CD4-positive, alpha-beta T cell treated with Interleukin-17A for 1 hour (primary cell): ENCODE data around the gene PRICKLE4.

Source experiments
- DNase-seq: peaks from one replicate; pipeline ENCODE4 v3.0.0-alpha.2; 2020

Gene PRICKLE4, protein sequence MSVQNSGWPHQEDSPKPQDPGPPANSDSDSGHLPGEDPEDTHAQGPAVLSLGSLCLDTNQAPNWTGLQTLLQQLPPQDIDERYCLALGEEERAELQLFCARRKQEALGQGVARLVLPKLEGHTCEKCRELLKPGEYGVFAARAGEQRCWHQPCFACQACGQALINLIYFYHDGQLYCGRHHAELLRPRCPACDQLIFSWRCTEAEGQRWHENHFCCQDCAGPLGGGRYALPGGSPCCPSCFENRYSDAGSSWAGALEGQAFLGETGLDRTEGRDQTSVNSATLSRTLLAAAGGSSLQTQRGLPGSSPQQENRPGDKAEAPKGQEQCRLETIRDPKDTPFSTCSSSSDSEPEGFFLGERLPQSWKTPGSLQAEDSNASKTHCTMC

DNA sequence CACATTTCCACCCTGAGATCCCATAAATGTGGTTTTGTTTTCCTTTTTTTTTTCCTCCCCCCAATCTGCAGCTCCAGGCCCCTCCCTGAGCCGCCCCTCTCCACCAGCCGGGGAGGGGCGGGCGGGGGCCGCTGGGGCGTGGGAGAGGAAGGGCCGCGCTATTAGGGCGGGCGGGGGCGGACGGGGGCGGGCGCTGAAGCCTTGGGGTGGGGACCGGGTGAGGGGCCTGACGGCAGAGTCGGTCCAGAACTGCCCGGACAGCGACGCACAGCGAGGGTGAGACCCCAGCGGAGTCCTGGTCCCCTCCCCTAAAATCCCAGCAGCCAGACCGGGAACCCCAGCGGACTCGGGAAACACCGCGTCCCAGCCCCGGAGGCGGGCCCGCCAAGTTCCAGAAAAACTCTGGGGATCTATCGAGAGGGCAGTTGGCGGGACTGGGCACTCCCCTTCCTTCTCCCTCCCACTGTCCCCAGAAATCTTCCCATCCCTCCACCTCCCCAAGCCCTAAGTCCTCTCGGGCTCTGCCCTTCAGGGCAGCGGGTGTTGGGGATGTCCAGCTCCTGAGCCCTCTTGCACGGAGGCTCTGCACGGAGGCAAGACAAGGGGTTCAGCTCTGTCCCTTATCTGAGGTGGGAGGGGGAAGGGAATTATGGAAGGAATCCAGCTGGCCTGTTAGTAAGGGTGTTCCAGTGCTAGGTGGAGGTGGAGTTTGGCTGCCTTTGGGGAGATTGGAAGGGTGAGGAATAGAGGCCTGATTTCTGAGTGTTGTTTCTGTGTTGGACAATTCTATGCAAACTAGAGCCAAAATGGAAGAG lies at the start of gene PRICKLE4:
Gene PRICKLE4 (plus strand): TSS at position 232 of the 815 bp plus-strand sequence. CDS start 2,692 bp downstream, outside the sequence.
- no peak for DNase-seq

DNA sequence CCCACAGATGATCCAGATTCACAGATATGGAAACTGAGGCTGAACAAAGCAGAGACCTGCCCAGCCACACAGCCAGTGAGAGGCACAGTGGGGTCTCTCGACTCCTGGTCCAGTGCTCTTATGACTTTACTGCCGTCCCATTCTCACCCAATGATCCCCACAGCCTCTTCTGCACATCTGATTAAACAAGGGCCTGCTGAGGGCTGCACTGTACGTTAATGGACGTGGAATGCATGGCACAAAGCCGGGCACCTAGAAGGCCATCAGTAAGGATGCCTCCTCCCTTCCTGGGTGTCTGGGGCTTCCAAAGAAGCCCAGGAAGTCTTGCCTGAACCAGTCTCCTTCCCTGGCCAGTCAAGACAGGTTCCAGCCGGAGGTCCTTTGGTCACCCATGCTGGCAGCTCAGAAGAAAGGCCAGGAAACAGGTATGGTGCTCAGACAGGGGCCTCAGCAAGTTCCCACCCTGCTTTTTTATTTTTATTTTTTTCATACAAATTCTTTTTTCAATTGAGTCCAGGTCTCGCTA lies 49.0 kb upstream of the PRICKLE4 start:
- DNase-seq, result no peak

DNA sequence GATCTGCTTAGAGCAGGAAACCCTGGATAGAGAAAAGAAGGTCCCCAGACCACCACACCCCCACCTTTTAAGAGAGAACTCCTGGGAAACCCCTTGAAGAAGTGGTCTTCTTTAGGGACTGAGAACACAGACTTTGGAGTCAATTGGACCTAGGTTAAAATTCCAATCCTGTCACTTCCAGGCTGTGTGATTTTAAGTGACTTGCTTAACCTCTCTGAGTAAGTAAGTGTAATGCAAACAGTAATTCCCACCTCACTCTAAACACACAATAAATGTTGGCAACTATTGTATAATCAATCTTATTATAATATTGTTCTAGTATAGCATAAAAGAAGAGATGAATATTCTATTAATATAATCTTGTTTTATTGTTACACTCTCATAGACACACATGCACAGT lies 48.4 kb upstream of the PRICKLE4 start:
- no peak for DNase-seq

DNA sequence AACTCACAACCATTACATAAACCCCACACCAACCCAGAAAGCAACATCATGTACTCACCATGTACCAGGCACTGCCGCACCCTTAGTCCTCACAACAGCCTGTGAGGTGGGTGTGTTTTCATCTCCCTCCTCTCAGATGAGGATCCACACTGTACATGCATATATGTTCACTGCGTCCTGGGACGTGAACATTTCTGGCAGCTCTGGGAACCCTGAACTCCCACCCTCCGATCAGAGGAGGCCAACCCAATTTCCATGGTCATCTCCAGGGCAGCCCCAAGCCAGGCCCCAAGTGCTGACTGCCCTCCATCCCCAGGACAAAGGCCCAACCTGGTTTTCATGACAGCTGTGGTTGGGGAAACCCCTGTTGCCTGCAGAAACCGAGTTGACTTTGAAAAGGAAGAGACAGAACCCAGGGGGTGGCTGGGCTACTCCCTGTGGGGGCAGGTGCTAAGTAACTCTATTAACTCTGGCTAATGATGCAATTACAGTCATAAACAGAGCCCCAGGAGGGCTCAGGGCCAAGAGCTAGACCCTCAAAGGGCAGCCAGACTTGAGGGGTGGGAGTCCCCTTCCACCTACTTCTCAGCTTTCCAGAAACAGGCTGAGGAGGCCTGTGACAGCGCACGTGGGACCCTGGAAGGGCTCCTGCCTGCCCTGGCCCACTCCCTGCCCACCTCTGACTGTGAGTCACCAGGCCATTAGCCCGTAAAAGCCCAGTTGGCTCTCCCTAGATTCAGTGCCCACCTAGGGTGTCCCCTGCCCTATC lies 47.8 kb upstream of the PRICKLE4 start:
- peak; percentile 83 for DNase-seq

DNA sequence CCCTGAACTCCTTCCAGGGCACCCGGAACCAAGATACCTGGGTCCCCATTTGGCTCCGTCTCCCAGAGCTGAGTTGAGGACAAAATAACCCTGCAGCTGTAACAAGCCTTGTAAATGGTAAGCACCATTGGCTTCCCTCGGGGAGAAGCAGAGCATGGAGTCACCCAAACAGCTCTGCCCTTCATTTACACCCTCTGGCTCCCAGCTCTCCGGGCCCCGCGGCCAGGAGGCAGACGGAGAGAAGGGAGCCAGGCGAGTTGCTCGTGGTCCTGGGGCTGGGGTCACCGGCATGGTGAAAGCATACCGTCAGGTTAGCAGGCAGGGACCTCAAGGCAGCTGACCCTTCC lies 47.2 kb upstream of the PRICKLE4 start:
- DNase-seq, result no peak

DNA sequence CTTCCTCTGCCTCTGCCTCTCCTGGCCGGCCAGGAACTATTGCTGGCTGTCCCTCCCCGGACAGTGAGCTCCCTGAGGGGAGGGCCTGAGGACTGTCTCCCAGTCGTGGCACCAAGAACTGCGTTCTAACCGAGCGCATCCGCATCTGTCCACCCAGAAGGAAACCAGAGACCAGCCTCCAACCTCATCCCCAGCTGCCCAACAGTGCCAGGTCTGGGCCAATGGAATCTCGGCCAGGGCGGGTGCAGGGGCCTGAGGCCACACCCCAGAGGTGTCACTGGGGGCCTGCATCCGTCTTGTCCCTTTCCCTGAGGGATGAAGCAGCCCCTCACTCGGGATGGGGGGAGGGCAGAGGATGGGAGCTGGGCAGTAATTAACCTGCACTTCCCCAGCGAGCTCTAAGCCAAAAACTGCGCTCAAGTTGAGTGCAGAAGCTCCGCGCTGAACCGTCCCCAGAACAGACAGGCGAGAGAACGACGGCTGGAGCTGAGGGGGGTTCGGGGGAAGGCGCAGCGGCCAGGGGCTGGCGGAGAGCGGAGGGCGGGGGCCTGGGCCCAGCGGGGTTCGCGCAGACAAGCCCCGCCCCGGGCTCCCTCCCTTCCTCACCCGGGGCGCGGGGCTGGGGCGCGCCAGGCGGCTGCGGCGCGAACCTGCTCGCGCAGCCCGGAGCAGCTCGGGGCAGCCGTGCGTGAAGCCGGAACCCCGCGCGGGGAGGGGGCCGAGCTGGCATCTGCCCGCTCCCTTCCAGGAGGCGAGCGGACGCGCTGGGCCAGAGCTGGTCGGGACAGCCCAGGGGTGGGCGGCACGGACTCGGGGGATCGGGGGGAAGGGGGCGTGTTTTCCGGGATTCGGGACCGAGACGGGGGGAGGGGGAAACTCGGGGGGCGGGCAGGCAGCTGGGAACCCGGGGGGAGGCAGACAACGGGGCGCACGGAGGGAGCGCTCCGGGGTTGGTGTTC lies 46.6 kb upstream of the PRICKLE4 start:
- peak; percentile 75 for DNase-seq

DNA sequence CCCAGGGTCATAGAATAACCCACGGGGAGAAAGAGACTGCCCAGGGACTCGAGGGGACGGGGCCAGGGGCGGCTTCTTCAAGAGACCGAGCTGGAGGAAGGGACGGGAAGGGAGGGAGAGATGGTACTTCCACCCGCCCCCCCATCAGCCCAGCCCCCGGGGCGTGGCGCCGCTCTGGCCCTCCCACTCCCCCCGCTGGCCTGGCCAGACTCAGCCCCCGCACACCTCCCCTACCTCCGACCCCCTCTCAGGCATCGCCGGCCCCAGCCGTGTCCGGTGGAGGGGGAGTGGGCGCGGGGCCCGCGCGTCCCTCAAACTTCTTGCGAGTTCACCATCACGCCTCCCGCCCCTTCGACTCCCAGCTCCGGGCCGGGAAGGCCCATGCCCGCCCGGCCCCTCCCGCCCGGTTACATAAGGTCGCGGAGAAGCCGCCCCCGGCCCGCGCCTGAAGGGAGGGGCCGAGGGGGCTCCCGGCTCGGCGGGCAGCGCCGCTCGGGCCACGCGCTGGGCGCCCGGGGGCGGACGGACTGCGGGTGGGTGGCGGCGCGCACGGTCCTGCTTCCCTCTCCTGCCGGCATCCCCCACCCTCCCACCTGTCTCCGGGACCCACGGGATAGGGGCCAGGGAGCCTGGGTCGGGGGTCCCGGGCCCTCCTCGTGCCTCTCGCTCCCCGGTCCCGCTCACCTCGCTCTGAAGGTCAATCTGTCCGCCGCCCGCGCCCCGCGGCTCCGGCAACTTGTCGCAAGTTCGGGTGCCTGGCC lies 45.7 kb upstream of the PRICKLE4 start:
- peak; percentile 74 for DNase-seq

DNA sequence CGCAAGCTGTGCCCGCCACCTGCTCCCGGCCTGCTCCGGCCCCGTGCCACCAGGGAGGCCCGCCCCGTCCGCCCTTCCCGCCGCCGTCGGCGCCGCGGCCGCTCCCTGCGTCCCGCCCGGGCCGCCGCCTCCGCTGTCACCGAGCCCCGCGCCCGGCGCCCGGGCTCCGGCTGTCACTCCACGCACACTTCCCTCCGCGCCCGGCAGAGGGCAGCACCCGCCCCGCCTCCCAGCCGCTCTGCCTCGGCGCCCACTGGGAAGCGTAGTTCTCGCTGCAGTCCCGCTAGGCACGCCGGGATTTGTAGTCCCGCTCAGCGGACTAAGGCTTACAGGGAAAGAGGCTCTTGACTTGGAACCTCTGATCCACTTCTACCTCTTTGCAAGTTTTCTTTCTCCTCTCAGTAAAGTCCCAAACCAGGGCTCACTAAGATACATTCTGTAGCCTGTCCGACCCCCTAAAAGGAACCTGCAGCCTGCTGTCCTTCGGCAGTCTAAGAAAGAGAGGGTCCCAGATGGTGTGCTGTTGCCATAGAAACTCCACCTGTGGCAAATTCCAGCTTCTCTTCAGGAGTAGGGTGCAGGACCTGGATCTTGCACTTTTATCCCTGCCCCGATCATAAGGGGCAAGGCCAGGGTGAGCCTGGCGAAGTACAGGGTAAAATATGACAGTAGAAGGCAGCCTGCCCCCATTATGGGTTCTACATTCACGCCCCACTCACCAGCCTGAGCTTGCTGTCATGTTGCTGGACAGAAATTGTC lies 45.0 kb upstream of the PRICKLE4 start, which contains the start of gene TFEB:
Gene TFEB (minus strand): TSS at position 182 of the 759 bp plus-strand sequence. CDS start 44,395 bp downstream, outside the sequence.
- DNase-seq, result peak; percentile 94

DNA sequence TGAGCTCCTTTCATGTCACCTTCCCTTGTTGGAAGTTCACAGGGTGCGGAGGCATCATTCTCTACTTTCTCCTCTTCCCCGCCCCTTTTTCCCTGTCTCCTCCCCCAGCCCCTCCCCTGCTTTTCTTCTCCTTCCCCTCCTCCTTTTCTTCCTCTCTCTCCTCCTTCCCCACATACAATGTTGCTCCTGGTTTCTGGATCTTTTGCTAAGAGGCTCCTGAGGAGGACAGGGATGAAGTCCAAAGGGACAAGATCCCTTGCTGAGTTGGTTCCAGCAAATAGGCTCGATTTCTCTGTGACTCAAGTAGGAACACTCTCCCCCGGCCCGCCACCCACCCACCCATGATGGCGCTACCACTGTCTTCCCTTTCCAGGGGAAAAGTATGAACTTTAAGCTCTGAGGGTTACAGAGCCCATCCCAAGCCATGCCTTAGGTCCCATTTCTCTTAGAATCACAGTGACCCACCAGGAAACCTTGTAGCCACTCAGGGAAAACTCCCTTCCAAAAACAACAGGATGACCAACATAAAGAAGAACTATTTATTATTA lies 44.3 kb upstream of the PRICKLE4 start:
- no peak for DNase-seq

DNA sequence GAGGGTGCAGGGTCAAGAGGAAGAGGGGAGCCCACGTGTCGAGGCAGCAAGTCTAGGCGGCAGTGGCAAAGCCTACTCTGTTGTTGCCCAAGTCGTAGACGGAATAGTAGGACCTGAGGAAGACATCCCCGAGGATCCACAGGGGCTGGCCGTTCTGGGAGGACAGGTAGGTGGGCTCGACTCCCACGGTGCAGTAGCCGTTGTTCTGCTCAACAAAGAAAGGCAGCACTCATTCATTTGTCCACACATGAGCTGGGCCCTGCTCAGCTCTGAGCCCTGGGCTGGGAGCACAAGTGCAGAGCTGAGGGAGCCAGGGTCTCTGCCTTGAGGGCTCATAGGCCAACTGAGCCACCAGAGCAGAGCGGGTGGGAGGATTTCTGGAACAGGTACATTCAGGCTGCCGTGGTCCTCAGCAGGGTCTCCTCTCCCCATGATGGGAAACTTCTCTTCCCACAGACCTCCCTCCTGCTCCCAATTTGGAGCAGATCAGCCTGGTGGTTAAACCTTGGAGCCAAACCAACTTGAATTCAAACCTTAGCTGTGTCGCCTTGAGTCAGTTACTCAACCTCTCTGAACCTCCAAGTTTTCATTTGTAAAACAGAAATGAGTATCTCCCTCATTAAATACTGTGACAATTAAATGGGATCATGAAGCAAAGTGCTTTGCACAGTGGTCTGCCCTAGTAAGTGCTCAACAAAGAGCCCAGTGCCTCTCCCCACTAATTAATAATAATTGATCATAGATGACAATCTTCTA lies 43.6 kb upstream of the PRICKLE4 start:
- DNase-seq, result no peak

DNA sequence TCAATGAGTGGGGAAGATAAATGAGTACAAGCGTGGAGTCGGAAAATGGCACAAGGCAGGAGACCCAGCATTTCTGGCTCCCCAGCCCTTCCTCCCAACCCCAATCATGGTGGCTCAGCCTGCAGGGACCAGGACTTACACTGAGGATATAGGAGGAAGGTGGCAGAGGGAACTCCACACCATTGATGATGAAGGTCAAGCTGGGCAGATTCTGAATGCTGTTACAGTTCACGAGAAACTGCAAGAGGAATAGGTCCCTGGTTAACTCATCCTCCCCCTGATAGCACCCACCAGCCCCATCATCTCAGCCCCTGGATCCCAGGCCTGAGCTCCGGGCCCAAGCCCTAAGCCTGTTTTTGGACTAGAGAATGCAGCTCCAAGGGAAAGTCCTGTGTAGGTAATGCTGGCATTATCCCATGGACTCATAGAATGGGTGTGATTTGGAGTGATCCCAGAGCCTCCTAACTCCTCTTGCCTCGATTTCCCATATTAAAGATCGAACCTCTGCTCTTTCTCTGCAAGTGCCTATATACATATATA lies 42.9 kb upstream of the PRICKLE4 start:
- DNase-seq, result no peak

DNA sequence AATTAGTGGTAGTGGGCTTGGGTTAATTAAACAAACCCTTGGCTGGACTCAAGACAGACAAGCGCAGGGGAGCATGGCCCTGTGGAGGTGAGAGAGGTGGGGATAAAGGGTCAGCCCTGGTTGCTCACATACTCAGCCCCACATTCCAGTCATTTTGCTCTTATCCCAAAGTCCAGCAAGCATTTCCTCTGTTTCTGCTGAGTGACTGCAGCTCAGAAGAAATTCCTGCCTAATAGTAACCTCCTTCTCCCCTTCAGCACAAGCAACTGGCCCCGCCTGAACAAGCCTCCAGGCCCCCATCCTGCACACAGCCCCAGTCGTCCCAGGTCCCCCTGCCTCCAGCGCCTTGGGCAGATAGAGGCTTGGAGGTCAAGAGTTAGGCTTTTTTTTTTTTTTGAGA lies 41.5 kb upstream of the PRICKLE4 start:
- DNase-seq, result no peak

DNA sequence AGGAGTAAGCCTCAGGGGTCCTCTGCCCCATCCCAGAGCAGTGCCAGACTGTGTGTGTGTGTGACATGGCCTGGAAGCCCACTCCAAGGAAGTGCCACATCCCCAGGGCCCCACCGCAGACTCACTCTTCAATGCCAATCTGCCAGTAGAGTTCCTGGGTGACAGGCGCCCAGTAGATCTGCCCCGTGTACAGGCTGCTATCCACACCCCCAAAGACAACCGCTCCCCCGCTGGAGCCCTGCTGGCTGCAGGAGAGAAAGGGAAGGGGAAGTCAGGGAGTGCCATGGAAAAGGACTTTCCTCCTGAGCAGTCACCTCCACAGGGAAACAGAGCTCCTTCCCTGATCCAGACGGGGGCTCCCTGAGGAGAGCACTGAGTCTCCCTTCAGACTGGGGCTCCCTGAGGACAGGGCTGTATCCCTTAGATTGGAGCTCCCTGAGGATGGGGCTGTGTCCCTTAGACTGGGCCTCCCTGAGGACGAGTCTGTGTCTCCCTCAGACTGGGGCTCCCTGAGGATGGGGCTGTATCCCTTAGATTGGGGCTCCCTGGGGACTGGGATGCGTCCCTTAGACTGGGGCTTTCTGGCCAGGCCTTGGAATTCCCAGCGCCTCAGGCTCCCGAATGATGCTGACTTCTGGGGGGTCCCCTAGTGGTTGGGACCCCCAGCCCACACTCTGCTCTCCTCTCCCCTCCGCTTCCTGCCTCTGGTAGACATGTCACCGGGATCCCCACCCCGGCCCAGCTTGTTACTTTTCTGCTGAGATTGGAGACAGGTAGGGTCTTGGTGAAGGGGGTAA lies 40.0 kb upstream of the PRICKLE4 start:
- no peak for DNase-seq

DNA sequence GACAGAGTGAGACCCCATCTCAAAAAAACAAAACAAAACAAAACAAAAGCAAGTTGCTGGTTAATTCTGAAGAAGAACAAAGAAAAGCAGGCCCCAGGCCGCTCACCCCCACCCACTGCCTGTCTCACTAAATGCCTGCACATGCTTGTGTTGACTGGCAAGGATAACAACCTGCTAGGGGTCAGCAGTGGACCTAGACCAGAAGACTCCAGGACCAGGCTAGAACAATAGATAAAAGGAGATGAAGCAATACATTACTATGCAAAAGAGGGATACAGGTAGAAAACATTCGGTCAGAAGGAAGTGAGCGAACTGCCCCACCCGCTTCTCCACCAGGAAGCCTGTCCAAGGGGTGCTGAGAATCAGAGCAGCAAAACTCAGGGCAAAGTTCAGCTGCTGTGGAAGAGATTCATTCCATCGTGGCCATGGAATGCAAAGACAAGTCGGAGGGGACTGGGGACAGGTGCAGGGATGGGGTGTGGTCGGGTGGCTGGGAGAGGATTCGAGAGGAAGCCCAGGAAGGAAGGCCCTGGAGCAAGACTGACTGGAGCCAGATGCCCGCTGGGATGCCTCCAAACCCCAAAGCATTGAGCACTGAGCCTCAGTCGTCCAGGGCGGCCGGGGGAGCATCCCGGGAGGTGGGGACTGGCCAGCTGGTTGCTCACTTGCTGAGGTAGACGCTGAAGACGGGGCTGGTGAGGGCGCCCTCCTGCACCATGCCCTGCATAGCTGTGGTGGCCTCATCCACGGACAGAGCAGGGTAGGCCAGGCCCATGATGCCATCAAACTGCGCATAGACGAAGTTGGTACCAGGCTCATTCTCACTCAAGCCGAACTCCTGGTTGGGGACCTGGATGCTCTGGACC lies 38.7 kb upstream of the PRICKLE4 start:
- DNase-seq, result no peak

DNA sequence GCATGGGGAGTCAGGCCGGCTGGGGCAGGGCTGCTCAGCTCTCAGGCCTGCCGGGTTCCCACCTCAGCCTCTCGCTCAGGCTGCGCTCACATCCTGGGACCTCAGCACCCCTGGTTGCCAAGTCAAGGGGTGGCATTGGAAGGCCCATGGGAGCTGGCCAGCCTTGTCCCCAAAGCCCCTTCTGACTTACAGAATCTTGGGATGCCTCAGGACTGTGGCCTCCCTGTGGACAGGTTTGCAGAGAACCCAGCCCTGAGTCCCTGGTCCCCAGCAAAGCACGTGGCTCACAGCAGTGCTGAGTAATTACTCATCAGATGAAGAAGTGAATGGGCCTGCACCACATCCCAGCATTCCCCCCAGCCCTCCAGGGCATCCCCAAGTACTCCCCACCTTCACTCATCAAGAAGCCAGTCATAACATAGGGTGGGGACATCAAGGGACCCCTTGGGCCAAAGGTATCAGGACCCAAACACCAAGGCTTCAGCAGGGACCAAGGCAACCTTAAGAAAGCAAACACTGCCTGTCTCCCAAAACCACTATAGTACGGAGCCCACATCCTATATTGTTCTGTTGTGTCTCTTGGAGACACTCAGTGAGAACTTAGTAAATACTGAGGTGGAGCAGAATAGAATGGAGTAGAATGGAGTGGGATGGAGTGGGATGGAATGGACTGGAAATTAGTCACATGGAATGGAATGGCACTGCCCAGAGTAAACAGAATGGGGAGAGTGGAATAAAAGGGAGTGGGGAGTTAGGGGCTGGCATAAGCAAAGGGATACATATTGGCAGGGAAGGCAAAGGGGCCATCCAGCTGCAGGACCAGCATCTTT lies 37.0 kb upstream of the PRICKLE4 start:
- DNase-seq, result no peak

DNA sequence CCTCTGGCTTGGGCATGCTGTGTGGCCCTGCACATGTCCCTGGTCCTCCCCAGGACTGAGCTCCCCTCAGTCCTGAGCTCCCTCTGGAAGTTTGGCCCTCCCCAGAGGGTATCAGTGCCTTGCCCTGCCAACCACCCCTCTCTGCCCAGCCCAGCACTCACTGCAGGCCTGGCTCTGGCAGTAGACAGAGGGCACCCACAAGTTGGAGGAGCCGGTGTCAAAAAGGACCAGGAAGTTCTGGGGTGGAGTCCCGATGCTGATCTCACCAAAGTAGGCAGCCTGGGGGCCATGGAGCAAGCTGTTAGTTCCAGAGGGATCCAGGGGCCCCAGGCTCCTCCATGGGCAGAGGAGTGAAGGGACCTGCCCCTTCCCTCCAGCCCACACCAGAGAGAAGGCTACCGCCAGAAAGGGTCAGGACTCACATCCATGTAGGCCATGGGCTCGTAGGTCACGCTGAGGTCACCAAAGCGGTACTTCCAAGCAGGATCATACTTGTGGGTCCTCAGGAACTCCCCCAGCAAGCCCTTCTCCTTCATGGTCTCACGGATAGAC lies 36.3 kb upstream of the PRICKLE4 start:
- DNase-seq, result no peak
